Stimulated activated effector memory CD8-positive, alpha-beta T cell treated with anti-CD3 and anti-CD28 coated beads, Interleukin-12 subunit alpha, Interleukin-12 subunit beta, amount 100 ng/mL, for 72 hours (primary cell): ENCODE data around the gene IFT88.

Experiments
- ATAC-seq: fragments of 150-1000 bp; cut with Tn5 transposase; 2 replicates; pipeline ENCODE4 v1.10.0; 2021
- DNase-seq, 2 donors: peaks; one replicate each; pipeline ENCODE4 v3.0.0; 2021 to 2022; ENCODE audit warnings: low spot score in 2 of 2
- H3K27ac Mint-ChIP-seq: one replicate; pipeline ENCODE4 v1.8.0; 2022; ENCODE audit warnings: mild to moderate bottlenecking, mixed read lengths
- H3K36me3 Mint-ChIP-seq: one replicate; pipeline ENCODE4 v1.8.0; 2022; ENCODE audit warnings: mild to moderate bottlenecking, mixed read lengths
- H3K4me1 Mint-ChIP-seq: one replicate; pipeline ENCODE4 v1.8.0; 2022; ENCODE audit warnings: mixed read lengths
- H3K4me3 Mint-ChIP-seq: one replicate; pipeline ENCODE4 v1.8.0; 2022; ENCODE audit warnings: mild to moderate bottlenecking, mixed read lengths
- H3K9me3 Mint-ChIP-seq: one replicate; pipeline ENCODE4 v1.8.0; 2022; ENCODE audit warnings: mixed read lengths

Gene IFT88

GRCh38 chr13:20585371-20585770 lies 18.4 kb downstream of the IFT88 start:
- Mint-ChIP-seq H3K4me3 (no peak overlapping the region), H3K9me3 (no peaks in the 10 kb centered on the region), H3K4me1 (no peaks in the 10 kb centered on the region), H3K27ac (no peak overlapping the region), H3K36me3 (no peaks in the 10 kb centered on the region)
- ATAC-seq: no peak
- no peak for DNase-seq

- no peaks in the 10 kb centered on the region for H3K36me3 Mint-ChIP-seq
- H3K27ac Mint-ChIP-seq: no peak overlapping the region
- DNase-seq: no peak
- no peak overlapping the region for H3K4me3 Mint-ChIP-seq
- H3K9me3 Mint-ChIP-seq: no peaks in the 10 kb centered on the region
- no peak for ATAC-seq
- no peaks in the 10 kb centered on the region for H3K4me1 Mint-ChIP-seq
Observed at GRCh38 chr13:20588529-20589110, 21.7 kb downstream of the IFT88 start.

GRCh38 chr13:20590561-20590960 lies 23.6 kb downstream of the IFT88 start:
- ATAC-seq: no peak
- Mint-ChIP-seq H3K36me3 (no peaks in the 10 kb centered on the region), H3K4me1 (no peaks in the 10 kb centered on the region), H3K27ac (no peak overlapping the region), H3K9me3 (no peaks in the 10 kb centered on the region), H3K4me3 (no peak overlapping the region)
- DNase-seq: no peak

- Mint-ChIP-seq H3K4me1 (no peaks in the 10 kb centered on the region), H3K36me3 (peaks cover 6% of the 10 kb centered on the region), H3K4me3 (no peak overlapping the region), H3K9me3 (no peaks in the 10 kb centered on the region), H3K27ac (no peak overlapping the region)
- DNase-seq (no peak), ATAC-seq (no peak)
Observed at GRCh38 chr13:20592606-20593005, 25.6 kb downstream of the IFT88 start.

- no peak for DNase-seq
- Mint-ChIP-seq H3K9me3 (no peaks in the 10 kb centered on the region), H3K4me1 (no peaks in the 10 kb centered on the region)
Observed at GRCh38 chr13:20594280-20594679, 27.3 kb downstream of the IFT88 start.

GRCh38 chr13:20607015-20607414 lies 40.1 kb downstream of the IFT88 start:
- Mint-ChIP-seq H3K36me3 (no peaks in the 10 kb centered on the region), H3K4me3 (no peak overlapping the region), H3K4me1 (no peaks in the 10 kb centered on the region), H3K9me3 (no peaks in the 10 kb centered on the region), H3K27ac (no peak overlapping the region)
- ATAC-seq: no peak
- DNase-seq: no peak

More at GRCh38 chr13:20594280-20594679, 27.3 kb downstream of the IFT88 start:
- Mint-ChIP-seq H3K4me3 (no peak overlapping the region), H3K27ac (no peak overlapping the region), H3K36me3 (peaks cover 6% of the 10 kb centered on the region)
- no peak for ATAC-seq

- H3K4me1 Mint-ChIP-seq: no peaks in the 10 kb centered on the region
- DNase-seq (no peak), ATAC-seq (no peak)
- no peaks in the 10 kb centered on the region for H3K36me3 Mint-ChIP-seq
- H3K27ac Mint-ChIP-seq: no peak overlapping the region
- H3K4me3 Mint-ChIP-seq: no peak overlapping the region
- H3K9me3 Mint-ChIP-seq: no peaks in the 10 kb centered on the region
Observed at GRCh38 chr13:20608438-20609020, 41.6 kb downstream of the IFT88 start.

- no peaks in the 10 kb centered on the region for H3K36me3 Mint-ChIP-seq
- DNase-seq (no peak), ATAC-seq (no peak)
- H3K27ac Mint-ChIP-seq: no peak overlapping the region
- H3K4me1 Mint-ChIP-seq: no peaks in the 10 kb centered on the region
- H3K4me3 Mint-ChIP-seq: no peak overlapping the region
- H3K9me3 Mint-ChIP-seq: no peaks in the 10 kb centered on the region
Observed at GRCh38 chr13:20609145-20609544, 42.2 kb downstream of the IFT88 start.

- no peak overlapping the region for H3K27ac Mint-ChIP-seq
- no peak for ATAC-seq
- no peaks in the 10 kb centered on the region for H3K4me1 Mint-ChIP-seq
- no peaks in the 10 kb centered on the region for H3K36me3 Mint-ChIP-seq
- no peak for DNase-seq
- no peak overlapping the region for H3K4me3 Mint-ChIP-seq
- H3K9me3 Mint-ChIP-seq: no peaks in the 10 kb centered on the region
Observed at GRCh38 chr13:20610006-20610405, 43.0 kb downstream of the IFT88 start.

GRCh38 chr13:20616059-20616797 lies 49.3 kb downstream of the IFT88 start:
- H3K27ac Mint-ChIP-seq: no peak overlapping the region
- ATAC-seq (no peak), DNase-seq (no peak)
- no peak overlapping the region for H3K4me3 Mint-ChIP-seq
- H3K4me1 Mint-ChIP-seq: no peaks in the 10 kb centered on the region
- no peaks in the 10 kb centered on the region for H3K36me3 Mint-ChIP-seq
- H3K9me3 Mint-ChIP-seq: no peaks in the 10 kb centered on the region

GRCh38 chr13:20623000-20623399 lies 56.0 kb downstream of the IFT88 start:
- Mint-ChIP-seq H3K9me3 (no peaks in the 10 kb centered on the region), H3K36me3 (peaks cover 6% of the 10 kb centered on the region), H3K4me3 (no peak overlapping the region), H3K27ac (no peak overlapping the region), H3K4me1 (no peaks in the 10 kb centered on the region)
- no peak for DNase-seq
- no peak for ATAC-seq

- Mint-ChIP-seq H3K4me1 (no peaks in the 10 kb centered on the region), H3K36me3 (peaks cover 6% of the 10 kb centered on the region), H3K9me3 (no peaks in the 10 kb centered on the region), H3K4me3 (no peak overlapping the region), H3K27ac (no peak overlapping the region)
- ATAC-seq (no peak), DNase-seq (no peak)
Observed at GRCh38 chr13:20624213-20624612, 57.3 kb downstream of the IFT88 start.

- ATAC-seq (no peak), DNase-seq (no peak)
- Mint-ChIP-seq H3K4me3 (no peak overlapping the region), H3K9me3 (no peaks in the 10 kb centered on the region), H3K27ac (no peak overlapping the region), H3K4me1 (no peaks in the 10 kb centered on the region), H3K36me3 (no peaks in the 10 kb centered on the region)
Observed at GRCh38 chr13:20633802-20634201, 66.8 kb downstream of the IFT88 start.

GRCh38 chr13:20636079-20636478 lies 69.1 kb downstream of the IFT88 start:
- DNase-seq (no peak), ATAC-seq (no peak)
- Mint-ChIP-seq H3K27ac (no peak overlapping the region), H3K36me3 (no peaks in the 10 kb centered on the region), H3K4me1 (no peaks in the 10 kb centered on the region), H3K9me3 (no peaks in the 10 kb centered on the region), H3K4me3 (no peak overlapping the region)

- no peak overlapping the region for H3K4me3 Mint-ChIP-seq
- H3K27ac Mint-ChIP-seq: no peak overlapping the region
- DNase-seq (no peak), ATAC-seq (no peak)
- no peaks in the 10 kb centered on the region for H3K9me3 Mint-ChIP-seq
- H3K36me3 Mint-ChIP-seq: no peaks in the 10 kb centered on the region
- H3K4me1 Mint-ChIP-seq: no peaks in the 10 kb centered on the region
Observed at GRCh38 chr13:20637811-20638210, 70.9 kb downstream of the IFT88 start.

GRCh38 chr13:20647758-20648157 lies 80.8 kb downstream of the IFT88 start:
- H3K36me3 Mint-ChIP-seq: no peaks in the 10 kb centered on the region
- DNase-seq (no peak), ATAC-seq (no peak)
- H3K9me3 Mint-ChIP-seq: peaks cover 9% of the 10 kb centered on the region
- no peak overlapping the region for H3K27ac Mint-ChIP-seq
- H3K4me3 Mint-ChIP-seq: no peak overlapping the region
- no peaks in the 10 kb centered on the region for H3K4me1 Mint-ChIP-seq
